Effector memory CD4-positive, alpha-beta T cell (primary cell): ENCODE data around the gene KRT2.

Source experiments
- DNase-seq, 3 donors: peaks; one replicate each; pipeline ENCODE4 v3.0.0-alpha.2; 2020
- H3K27ac ChIP-seq: 2 replicates; pipeline ENCODE4 v1.7.0; 2013; ENCODE audit warnings: mild to moderate bottlenecking, low read length, moderate library complexity; ENCODE audit not compliant: insufficient read depth, poor library complexity, severe bottlenecking
- H3K27me3 ChIP-seq: replicated peaks from 2 replicates; pipeline ENCODE4 v1.7.0; 2013; ENCODE audit warnings: mild to moderate bottlenecking, low read length; ENCODE audit not compliant: insufficient read depth, control insufficient read depth, poor library complexity, severe bottlenecking
- H3K36me3 ChIP-seq: 2 replicates; pipeline ENCODE4 v1.7.0; 2013; ENCODE audit warnings: mild to moderate bottlenecking, low read length, moderate library complexity; ENCODE audit not compliant: control insufficient read depth, insufficient read depth
- H3K4me1 ChIP-seq: 2 replicates; pipeline ENCODE4 v1.7.0; 2013; ENCODE audit warnings: low read length, mild to moderate bottlenecking; ENCODE audit not compliant: control insufficient read depth, insufficient read depth, poor library complexity, severe bottlenecking
- H3K4me3 ChIP-seq: 2 replicates; pipeline ENCODE4 v1.7.0; 2013; ENCODE audit warnings: low read length, low read depth, mild to moderate bottlenecking; ENCODE audit not compliant: insufficient read depth, poor library complexity, severe bottlenecking
- H3K9me3 ChIP-seq: 2 replicates; pipeline ENCODE4 v1.7.0; 2013; ENCODE audit warnings: mild to moderate bottlenecking, low read length, moderate library complexity; ENCODE audit not compliant: control insufficient read depth
- total RNA-seq, 3 donors: gene quantifications; one replicate each; lab custom pipeline; 2026; lab: John Stamatoyannopoulos, UW

The KRT2 gene
- total RNA-seq = 0.35 to 0.86 (median 0.39) reads per million in 3 donors

GRCh38 chr12:52651726-52652261 lies at the start of gene KRT2:
KRT2 (minus strand) TSS chr12:52652211; CDS start chr12:52652142, 69 bp downstream.
- Histone ChIP-seq H3K27me3 (no peaks in the 10 kb centered on the region), H3K36me3 (no peaks in the 10 kb centered on the region), H3K4me3 (no peak within 1 kb of the TSS), H3K27ac (no peak within 1 kb of the TSS), H3K9me3 (no peaks in the 10 kb centered on the region), H3K4me1 (no peaks in the 10 kb centered on the region)
- DNase-seq = no peak

GRCh38 chr12:52701281-52701680 lies 49.3 kb upstream of the KRT2 start:
- Histone ChIP-seq H3K36me3 (no peaks in the 10 kb centered on the region), H3K4me1 (no peaks in the 10 kb centered on the region), H3K27me3 (no peaks in the 10 kb centered on the region), H3K27ac (no peak overlapping the region), H3K9me3 (no peaks in the 10 kb centered on the region), H3K4me3 (no peak overlapping the region)
- no peak for DNase-seq

- no peak for DNase-seq
- Histone ChIP-seq H3K27ac (no peak overlapping the region), H3K4me3 (no peak overlapping the region), H3K9me3 (no peaks in the 10 kb centered on the region), H3K4me1 (no peaks in the 10 kb centered on the region), H3K27me3 (no peaks in the 10 kb centered on the region), H3K36me3 (no peaks in the 10 kb centered on the region)
Measured at GRCh38 chr12:52699960-52700359, 47.9 kb upstream of the KRT2 start.

- Histone ChIP-seq H3K27ac (no peak overlapping the region), H3K4me3 (no peak overlapping the region)
- no peak for DNase-seq
Measured at GRCh38 chr12:52699373-52699772, 47.4 kb upstream of the KRT2 start.

GRCh38 chr12:52698651-52699340 lies 46.8 kb upstream of the KRT2 start:
- H3K27me3 ChIP-seq = no peaks in the 10 kb centered on the region

More at GRCh38 chr12:52699373-52699772, 47.4 kb upstream of the KRT2 start:
- Histone ChIP-seq H3K27me3 (no peaks in the 10 kb centered on the region), H3K9me3 (no peaks in the 10 kb centered on the region), H3K36me3 (no peaks in the 10 kb centered on the region), H3K4me1 (no peaks in the 10 kb centered on the region)

GRCh38 chr12:52697058-52697582 lies 45.1 kb upstream of the KRT2 start:
- H3K4me3 ChIP-seq = no peak overlapping the region
- H3K27me3 ChIP-seq = no peaks in the 10 kb centered on the region
- H3K4me1 ChIP-seq = no peaks in the 10 kb centered on the region
- no peaks in the 10 kb centered on the region for H3K36me3 ChIP-seq
- no peak for DNase-seq
- H3K9me3 ChIP-seq = no peaks in the 10 kb centered on the region
- no peak overlapping the region for H3K27ac ChIP-seq

More at GRCh38 chr12:52698651-52699340, 46.8 kb upstream of the KRT2 start:
- Histone ChIP-seq H3K9me3 (no peaks in the 10 kb centered on the region), H3K4me3 (no peak overlapping the region), H3K36me3 (no peaks in the 10 kb centered on the region), H3K4me1 (no peaks in the 10 kb centered on the region), H3K27ac (no peak overlapping the region)
- DNase-seq = no peak

GRCh38 chr12:52696588-52696987 lies 44.6 kb upstream of the KRT2 start:
- no peak overlapping the region for H3K4me3 ChIP-seq
- H3K4me1 ChIP-seq = no peaks in the 10 kb centered on the region
- H3K36me3 ChIP-seq = no peaks in the 10 kb centered on the region
- no peaks in the 10 kb centered on the region for H3K27me3 ChIP-seq
- no peak overlapping the region for H3K27ac ChIP-seq
- DNase-seq = no peak
- H3K9me3 ChIP-seq = no peaks in the 10 kb centered on the region

GRCh38 chr12:52695039-52695438 lies 43.0 kb upstream of the KRT2 start:
- H3K27me3 ChIP-seq = no peaks in the 10 kb centered on the region
- H3K4me3 ChIP-seq = no peak overlapping the region
- H3K36me3 ChIP-seq = no peaks in the 10 kb centered on the region
- H3K27ac ChIP-seq = no peak overlapping the region
- H3K4me1 ChIP-seq = peaks cover 5% of the 10 kb centered on the region
- no peaks in the 10 kb centered on the region for H3K9me3 ChIP-seq
- DNase-seq = no peak

- Histone ChIP-seq H3K36me3 (no peaks in the 10 kb centered on the region), H3K27me3 (no peaks in the 10 kb centered on the region), H3K9me3 (no peaks in the 10 kb centered on the region), H3K4me3 (no peak overlapping the region), H3K4me1 (peaks cover 5% of the 10 kb centered on the region), H3K27ac (no peak overlapping the region)
- DNase-seq = no peak
Measured at GRCh38 chr12:52694151-52694550, 42.1 kb upstream of the KRT2 start.

GRCh38 chr12:52693261-52693660 lies 41.2 kb upstream of the KRT2 start:
- no peak for DNase-seq
- H3K27ac ChIP-seq = no peak overlapping the region
- no peaks in the 10 kb centered on the region for H3K9me3 ChIP-seq
- no peaks in the 10 kb centered on the region for H3K27me3 ChIP-seq
- H3K4me3 ChIP-seq = no peak overlapping the region
- H3K36me3 ChIP-seq = no peaks in the 10 kb centered on the region
- H3K4me1 ChIP-seq = peaks cover 5% of the 10 kb centered on the region
